Activated CD4-positive, alpha-beta T cell treated with anti-CD3 and anti-CD28 coated beads, Interleukin-2, amount 50 U/mL, for 48 hours (primary cell): ENCODE results near the gene VSTM2L.

ENCODE experiments used
- DNase-seq, 2 experiments: peaks; one replicate each; pipeline ENCODE4 v3.0.0-alpha.2; 2020

The VSTM2L gene

GRCh38 chr20:37971561-37972127, 68.7 kb downstream of the VSTM2L start:
- DNase-seq, result no peak

- DNase-seq, result no peak
Observed at GRCh38 chr20:37972256-37973058, 69.5 kb downstream of the VSTM2L start.

DNA sequence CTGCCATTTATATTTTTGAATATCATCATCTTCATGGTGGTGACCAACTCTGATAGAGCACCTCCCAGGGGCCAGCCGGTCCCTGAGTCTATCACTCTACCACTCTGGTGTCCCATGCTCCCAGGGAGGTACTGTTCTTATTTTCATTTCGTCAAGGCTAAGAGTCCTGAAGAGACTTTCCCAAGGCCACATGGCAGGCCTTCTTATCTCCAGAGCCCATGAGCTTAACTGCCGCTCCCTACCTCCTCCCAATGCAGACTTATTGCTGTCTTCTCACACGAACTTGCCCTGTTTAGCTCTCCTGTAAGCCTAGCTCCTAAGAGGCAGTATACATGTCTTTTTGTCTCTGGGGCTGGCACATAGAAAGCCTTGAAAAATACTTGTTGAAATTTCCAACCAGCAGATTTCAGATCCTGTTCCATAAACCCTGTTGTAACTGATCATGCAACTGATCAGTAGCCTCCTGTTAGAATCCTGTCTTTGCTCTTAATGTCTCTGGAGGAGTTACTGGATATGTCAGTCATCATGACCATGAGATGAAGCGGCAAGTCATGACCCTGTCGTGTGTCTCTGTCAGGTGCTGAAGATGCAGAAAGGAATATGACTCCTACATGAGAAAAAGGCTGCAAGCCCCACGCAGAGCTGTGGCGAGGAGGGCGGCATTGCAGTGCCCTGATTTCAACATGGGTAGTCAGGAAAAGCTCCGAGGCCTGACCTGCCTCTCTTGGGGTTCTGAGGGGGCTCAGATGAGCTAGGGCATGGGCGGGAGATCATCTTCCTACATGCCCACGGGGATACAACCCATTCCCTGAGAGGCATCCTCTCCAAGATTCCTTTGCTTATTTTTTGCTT, 70.4 kb downstream of the VSTM2L start:
- DNase-seq, result no peak

- no peak for DNase-seq
Observed at GRCh38 chr20:37976887-37977286, 74.0 kb downstream of the VSTM2L start.

DNA sequence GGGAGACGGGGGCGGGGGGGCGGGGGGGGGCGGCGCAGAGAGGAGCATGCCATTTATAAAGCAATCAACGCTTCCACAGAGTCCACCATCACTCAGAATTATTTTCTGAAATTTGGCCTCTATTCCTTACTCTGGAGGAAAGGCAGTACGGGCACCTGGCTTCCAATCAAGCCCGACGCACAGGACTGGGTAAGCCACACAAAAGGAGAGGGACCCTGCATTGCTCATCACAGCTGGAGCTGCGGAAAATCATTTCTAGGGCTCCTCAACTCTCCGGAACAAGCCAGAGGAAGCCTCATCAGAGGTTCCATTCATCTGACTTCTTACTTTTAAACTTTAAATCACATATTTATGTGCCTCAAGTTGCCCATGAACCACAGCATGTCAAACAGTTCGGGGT, 74.4 kb downstream of the VSTM2L start:
- no peak for DNase-seq

DNA sequence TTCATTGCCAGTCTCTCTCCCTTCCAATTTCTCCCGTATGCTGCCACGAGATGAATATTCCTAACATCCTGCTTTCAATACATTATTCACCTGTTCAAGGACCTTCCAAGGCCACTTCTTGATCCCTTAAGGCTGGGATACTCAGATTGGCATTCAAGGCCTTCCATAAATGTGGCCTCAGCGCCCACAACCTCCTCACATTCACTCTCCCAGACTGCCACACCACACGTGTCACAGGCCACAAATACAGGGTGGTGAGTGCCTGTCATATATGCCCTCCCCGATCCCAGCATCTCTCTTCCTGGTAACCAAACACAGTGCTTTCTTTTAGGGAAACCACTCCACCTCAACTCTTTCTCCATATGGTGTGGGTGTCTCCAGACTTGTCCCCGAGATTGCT, 74.9 kb downstream of the VSTM2L start:
- no peak for DNase-seq

DNA sequence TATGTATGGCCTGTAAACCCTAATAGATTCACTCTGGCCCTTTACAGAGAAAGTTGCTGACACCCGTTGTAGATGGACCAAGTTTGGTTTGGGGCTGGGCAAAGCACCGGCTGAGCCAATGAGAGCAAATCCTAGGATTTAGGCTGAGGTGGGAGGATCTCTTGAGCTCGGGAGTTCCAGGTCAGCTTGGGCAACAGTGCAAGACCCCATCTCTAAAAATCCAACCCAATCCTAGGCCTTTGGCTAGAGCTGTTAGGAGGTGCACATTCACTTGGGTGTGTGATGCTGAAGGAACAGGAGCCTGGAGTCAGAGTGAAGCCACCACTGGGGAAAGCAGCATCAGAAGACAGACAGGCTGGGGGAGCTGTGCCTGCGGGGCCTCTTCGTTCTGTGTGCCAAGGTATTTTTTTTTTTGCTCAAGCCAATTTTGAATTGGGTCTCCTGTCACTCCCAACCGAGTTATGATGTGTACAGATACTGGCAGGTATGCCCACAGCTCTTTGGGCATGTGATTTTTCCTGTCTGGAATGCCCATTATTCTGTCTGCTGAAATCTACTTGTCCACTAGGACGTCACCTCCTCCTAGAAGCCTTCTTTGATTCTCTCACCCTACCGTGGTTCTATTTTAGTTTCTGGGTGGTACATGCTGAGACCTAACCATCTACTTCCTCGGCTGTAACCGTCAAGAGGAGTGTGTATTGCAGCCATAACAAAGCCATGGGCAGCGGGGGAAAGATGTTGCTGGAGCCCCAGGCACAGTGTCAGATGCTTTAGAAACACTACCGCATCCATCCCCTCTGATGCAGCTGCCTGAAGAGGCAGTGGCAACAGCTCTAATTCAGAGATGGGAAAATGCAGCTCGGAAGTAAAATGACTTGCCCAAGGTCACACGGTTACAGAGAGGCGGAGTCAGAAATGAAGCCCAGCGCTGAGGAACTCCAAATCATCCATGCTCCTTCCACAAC, 76.4 kb downstream of the VSTM2L start:
- no peak for DNase-seq

GRCh38 chr20:37980383-37980782, 77.5 kb downstream of the VSTM2L start:
- DNase-seq, result no peak

GRCh38 chr20:37980876-37981275, 77.9 kb downstream of the VSTM2L start:
- DNase-seq, result no peak

DNA sequence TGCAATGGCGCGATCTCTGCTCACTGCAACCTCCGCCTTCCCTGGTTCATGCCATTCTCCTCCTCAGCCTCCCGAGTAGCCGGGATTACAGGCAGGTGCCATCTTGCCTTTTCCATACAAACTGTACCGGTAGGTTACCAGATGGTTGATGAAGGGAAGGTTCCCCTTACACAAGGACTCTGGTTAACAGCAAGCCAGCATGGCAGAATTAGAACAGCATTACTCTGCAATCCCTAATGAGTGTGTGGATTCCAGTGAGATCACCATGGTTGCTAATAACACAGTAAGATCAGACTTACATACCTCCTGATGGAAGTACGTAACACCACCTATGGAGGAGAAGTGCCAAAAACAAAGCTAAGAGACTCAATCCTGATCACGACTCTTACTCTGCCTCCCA, 78.6 kb downstream of the VSTM2L start:
- DNase-seq, result no peak

GRCh38 chr20:37983286-37983685, 80.4 kb downstream of the VSTM2L start:
- DNase-seq, result no peak

DNA sequence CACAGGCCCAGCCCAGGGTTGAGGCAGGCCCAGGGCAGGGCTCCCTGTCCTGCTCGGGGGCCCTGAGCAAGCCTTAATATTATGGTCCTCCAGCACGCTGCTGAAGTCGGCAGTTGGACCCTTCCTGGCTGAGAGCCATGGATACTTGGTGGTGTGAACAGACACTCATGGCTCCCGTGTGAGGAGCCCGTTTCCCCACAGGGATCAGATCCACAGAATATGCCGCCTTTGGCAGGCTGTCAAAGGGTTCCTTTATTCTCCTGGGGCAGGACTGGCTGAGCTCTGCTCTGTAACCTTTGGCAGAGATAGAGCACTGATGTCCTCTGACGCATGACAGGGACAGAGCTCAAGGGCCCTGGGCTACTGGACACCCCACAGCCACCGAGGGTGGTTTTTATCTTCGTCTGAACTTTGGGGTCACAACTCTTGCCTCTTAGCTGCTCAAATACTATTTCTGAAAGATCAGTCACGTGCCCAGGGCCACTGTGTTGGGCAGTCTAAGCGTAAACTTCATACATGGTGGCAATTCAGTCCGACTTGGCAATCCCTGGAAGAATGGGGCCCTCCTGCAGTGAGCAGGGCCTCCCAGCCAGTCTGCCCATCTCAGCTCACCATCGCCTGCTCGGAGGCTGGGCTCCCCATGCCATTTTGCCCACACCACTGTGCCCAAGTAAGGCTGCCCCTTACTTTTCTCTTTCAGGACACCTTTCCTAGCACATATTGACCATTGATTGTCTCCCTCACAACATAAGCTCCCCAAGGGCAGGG, 81.3 kb downstream of the VSTM2L start:
- no peak for DNase-seq

- no peak for DNase-seq
Observed at GRCh38 chr20:37986044-37986858, 83.3 kb downstream of the VSTM2L start.

DNA sequence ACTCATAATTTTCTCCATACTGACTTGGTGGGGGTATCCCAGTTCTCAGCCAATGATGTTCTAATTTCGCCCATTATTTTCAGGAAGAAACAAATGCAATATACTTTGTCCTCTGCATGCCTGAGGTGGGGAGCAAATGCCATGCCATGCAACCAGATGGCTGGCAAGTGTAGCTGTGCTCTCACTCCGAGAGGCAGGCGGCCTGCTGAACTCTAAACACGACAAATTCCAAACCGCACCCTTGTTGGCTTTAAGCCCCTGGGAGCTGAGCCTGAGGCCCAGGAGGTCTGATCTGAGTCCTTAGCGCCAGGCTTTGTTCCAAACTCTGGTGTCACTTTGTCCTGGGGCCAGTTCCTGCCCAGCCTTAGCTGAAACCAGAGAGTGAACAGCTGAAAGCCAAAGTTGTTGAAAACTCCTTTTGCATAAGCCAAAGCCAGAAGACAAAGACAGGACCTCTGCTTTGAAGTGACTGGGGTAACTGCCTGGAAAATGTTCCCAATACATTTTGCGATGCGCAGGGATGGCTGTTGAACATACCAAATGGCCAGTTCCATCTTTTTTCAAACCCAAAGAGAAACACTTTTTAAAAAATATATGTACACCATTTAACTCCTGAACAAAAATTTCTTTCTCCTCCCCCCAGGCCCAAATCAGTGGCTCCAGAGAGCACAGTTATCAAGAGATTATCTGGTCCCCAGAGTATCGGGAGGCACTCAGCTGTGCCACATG, 84.1 kb downstream of the VSTM2L start:
- no peak for DNase-seq

- DNase-seq, result no peak
Observed at GRCh38 chr20:37987602-37988290, 84.8 kb downstream of the VSTM2L start.

- no peak for DNase-seq
Observed at GRCh38 chr20:37988306-37988954, 85.5 kb downstream of the VSTM2L start.

- no peak for DNase-seq
Observed at GRCh38 chr20:37989601-37990295, 86.8 kb downstream of the VSTM2L start.

DNA sequence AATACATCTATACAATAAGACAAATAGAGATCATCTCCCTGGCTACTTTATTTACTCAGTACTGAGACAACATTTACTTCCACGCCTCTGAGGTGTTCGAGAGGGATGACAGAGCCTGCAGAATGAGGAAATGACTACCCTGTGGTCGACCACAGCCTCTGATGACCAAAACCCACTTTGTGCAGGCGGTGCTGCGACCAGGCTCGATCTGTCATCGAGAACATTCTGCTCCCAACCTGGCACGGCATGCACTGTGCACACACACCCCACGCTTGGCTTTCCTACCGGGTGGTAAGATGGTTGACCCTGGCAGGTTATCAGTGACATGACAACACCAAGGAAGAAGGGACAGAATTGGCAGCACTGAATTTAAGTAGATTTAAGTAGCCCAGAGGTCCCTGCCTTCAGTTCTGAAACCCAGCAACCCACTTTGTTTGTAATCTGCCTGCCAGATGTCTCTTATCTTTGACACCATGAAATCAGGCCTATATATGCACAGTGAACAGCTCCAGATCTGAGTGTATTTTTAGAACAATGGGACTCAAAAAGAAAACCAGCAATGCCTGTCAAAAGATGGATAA, 87.7 kb downstream of the VSTM2L start:
- DNase-seq, result peak; percentile 63 to 74
